Measurements from ENCODE around the gene AVL9.
"Not testable (repeated sequence)": the region's sequence is repeated elsewhere in the genome, so short reads cannot be mapped to it uniquely, and the experiment has no call there.

AVL9 gene

GRCh38 chr7:32495298-32496051 is at the start of gene AVL9:
AVL9 (plus strand) TSS chr7:32495489; CDS start chr7:32495710, 221 bp downstream.
- DNase-seq: peak; percentile 98

DNA sequence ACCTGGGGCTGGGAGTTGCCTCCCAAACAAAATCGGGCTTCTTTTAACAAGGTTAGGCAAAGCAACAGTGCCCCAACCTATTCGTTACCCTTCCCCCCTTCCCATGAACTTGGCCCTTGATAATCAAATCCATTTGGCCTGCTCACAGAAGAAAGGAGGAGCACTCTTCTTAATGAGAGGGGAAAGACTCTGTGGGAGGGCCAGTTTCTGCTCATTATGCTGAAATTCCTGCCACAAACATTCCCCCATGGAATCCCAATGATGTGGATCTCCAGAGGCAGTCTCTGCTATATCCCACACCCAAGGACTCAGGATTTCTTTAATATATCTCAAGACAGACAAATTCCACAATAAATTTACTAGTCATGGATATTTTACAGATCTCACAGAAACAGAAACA is 48.1 kb upstream of the AVL9 start:
- no peak for DNase-seq

GRCh38 chr7:32453341-32454011 is 41.8 kb upstream of the AVL9 start:
- DNase-seq: no peak

- DNase-seq: no peak
Measured at GRCh38 chr7:32458025-32458424, 37.3 kb upstream of the AVL9 start.

- DNase-seq: no peak
Measured at GRCh38 chr7:32459788-32460187, 35.5 kb upstream of the AVL9 start.

GRCh38 chr7:32461484-32461883 is 33.8 kb upstream of the AVL9 start:
- no peak for DNase-seq

DNA sequence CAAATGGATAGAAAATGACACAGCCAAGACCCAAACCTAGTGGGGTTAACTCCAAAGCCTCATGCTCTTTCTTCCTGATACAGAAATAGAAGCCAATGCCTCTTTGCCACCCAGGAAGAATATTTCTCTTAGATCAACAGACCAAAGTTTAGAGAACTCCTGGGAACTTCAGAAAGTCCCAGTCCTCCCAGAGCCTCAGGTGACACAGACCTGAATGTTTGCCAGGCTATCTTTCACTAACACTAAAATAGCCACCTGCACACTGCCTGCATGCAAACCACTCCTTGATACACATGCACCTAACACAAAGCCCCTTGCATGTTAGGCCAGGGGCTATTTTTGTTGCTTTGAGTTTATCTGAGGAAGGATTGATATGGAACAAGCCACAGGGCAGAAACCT is 32.8 kb upstream of the AVL9 start:
- DNase-seq: no peak

GRCh38 chr7:32462977-32463376 is 32.3 kb upstream of the AVL9 start:
- no peak for DNase-seq

- not testable (repeated sequence) for DNase-seq
Measured at GRCh38 chr7:32464641-32465416, 30.5 kb upstream of the AVL9 start.

DNA sequence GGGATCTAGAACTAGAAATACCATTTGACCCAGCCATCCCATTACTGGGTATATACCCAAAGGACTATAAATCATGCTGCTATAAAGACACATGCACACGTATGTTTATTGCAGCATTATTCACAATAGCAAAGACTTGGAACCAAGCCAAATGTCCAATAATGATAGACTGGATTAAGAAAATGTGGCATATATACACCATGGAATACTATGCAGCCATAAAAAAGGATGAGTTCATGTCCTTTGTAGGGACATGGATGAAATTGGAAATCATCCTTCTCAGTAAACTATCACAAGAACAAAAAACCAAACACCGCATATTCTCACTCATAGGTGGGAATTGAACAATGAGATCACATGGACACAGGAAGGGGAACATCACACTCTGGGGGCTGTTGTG is 25.3 kb upstream of the AVL9 start:
- not testable (repeated sequence) for DNase-seq

DNA sequence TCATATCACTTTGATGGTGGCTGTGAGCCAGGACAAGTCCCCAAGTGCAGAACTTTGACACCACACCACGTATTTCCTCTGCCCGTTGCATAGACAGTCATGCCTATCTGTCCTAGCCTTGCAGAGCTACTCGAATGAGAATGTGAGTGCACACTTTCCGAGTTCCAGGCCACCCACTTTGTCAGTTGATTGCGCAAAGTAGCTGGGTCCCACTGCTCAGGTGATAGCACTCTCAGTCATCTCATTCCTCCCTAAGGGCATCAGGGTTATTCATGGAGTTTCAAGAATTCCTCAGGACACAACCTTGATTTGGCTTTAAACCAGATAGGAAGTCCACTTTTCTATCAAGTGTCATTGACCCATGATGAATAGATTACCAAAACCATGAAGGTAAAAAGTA is 24.4 kb upstream of the AVL9 start:
- DNase-seq: no peak

DNA sequence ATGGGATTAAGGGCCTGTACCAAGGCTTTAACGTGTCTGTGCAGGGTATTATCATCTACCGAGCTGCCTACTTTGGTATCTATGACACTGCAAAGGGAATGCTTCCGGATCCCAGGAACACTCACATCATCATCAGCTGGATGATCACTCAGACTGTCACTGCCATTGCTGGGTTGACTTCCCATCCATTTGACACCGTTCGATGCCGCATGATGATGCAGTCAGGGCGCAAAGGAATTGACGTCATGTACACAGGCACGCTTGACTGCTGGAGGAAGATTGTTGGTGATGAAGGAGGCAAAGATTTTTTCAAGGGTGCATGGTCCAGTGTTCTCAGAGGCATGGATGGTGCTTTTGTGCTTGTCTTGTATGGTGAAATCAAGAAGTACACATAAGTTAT is 23.3 kb upstream of the AVL9 start:
- no peak for DNase-seq

DNA sequence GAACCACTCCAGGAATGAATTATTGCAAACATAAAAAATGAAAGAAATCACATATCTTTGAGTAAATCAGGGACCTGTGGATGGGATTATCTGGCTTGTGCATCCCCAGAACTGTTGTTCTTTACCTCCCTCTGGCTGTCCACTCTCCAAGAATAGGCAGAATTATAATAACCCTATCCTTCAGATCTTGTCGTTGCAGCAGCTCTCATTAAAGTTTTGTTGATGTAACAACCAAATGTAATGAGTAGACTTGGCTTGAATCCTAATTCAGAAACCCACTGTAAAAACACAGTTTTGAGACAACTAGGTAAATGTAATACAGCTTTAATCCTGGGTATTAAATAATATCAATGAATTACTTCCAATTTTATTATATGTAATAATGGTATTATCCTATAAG is 21.3 kb upstream of the AVL9 start:
- DNase-seq: no peak

GRCh38 chr7:32476816-32477648 is 18.3 kb upstream of the AVL9 start:
- no peak for DNase-seq

- no peak for DNase-seq
Measured at GRCh38 chr7:32477649-32477980, 17.7 kb upstream of the AVL9 start.

GRCh38 chr7:32479574-32480200 is 15.6 kb upstream of the AVL9 start:
- DNase-seq: no peak

DNA sequence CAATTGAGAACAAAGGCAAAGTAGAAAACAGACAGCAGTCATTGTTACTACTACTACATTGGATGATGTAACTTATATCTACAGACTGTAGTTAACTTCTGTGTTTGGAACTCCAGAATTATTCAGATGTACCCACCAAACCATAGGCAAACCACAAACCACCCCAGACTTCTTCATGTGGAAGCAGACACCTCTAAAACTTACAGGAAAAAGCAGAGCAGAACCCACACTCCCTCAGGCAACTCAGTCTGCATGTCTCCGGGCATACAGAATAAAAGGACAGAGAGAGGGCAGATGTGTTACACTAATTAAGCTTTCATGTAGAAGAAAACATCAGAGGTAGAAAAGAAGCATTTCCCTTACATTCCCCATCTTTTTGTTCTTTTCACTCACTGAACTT is 14.1 kb upstream of the AVL9 start:
- no peak for DNase-seq

DNA sequence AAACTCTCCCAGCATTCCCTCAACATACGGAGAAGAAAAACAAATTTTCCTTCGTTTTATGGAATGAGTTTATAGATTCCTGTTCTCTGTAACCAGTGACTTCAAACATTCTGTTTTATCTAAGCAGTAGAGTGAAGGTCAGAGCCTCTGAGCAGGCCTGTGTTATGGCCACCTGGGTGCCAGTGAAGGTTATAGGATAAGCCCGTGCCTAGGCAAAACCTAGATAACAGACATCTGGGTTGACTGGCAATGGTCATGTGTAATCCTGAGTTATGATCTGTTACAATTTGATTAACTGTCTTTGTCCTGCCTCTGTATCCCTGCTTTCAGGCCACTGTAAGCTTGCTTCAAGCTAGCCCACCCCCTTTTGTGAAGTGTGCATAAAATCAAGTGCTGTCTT is 13.4 kb upstream of the AVL9 start:
- DNase-seq: no peak

DNA sequence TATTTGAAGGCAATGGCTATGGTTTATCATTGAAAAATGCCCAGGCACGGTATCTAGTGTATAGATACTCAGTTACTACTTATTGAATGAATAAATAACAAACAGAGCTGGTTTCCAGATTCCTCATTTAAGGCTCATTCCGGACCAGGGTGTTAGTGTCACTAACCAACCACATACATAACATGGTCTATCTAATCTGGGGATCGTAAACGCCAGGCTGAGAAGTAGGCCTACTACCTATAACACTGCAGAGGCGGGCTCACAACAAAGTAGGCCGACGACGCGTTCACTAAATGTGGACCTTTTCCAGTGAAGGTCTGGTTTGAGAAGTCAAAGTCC is 5.5 kb upstream of the AVL9 start:
- DNase-seq: no peak

- DNase-seq: peak; percentile 93
Measured at GRCh38 chr7:32490127-32490796, 5.0 kb upstream of the AVL9 start, which contains the start of gene LSM5. LSM5 (minus strand) TSS chr7:32490380; CDS start chr7:32490365, 15 bp downstream.

DNA sequence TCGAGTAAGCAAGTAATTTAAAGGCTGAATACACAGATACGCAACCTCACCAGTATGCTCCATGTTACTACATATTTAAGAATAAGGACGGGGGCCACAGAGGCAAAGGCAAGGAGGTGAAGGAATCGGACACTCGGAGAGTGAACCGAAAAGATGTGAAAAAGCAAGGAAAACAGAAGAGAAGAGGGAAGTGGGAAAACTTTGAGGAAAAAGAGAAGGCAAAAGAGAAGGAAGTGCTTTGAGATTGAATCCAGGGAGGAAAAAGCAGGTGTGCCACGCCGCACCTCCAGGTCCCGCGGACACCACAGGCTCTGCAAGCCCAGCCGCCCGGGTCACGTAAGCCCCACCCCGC is 367 bp upstream of the AVL9 start:
- DNase-seq: no peak
